Testis (tissue), 2 donors: Measurements from ENCODE around the gene YBX2.

ENCODE experiments used
- CTCF ChIP-seq, 3 experiments: fragments of 450-650 bp in 2 of 3; fragments of 200-600 bp in 1 of 3; sonication (generic) in 1 of 3; IDR thresholded peaks; one replicate each; pipeline ENCODE4 v1.5.1; 2016 to 2019; ENCODE audit warnings: antibody characterized with exemption in 3 of 3, mild to moderate bottlenecking in 2 of 3, moderate library complexity in 1 of 3
- POLR2A ChIP-seq: fragments of 450-650 bp; IDR thresholded peaks from one replicate; pipeline ENCODE4 v1.6.1; 2017; ENCODE audit warnings: antibody characterized with exemption, mild to moderate bottlenecking, moderate library complexity

- TF ChIP-seq CTCF (IDR thresholded peaks at IDR 0.05) (no peak), POLR2A (no peak)
These were observed 51.0 kb downstream of the YBX2 start for GRCh38 chr17:7243453-7243729.
